Ishikawa (cell line): ENCODE results near the gene TECTA.
A peak's percentile ranks its signal among the peaks of the same experiment; 100 is the strongest.

Experiments
- CEBPB ChIP-seq: IDR thresholded peaks from 2 replicates; pipeline ENCODE4 v1.6.1; 2012
- CREB1 ChIP-seq: IDR thresholded peaks from 2 replicates; pipeline ENCODE4 v1.6.1; 2012; ENCODE audit warnings: low read depth
- EGR1 ChIP-seq: IDR thresholded peaks from 2 replicates; pipeline ENCODE4 v1.6.1; 2012
- EP300 ChIP-seq: IDR thresholded peaks from 2 replicates; pipeline ENCODE4 v1.6.1; 2012; ENCODE audit warnings: borderline replicate concordance
- FOXM1 ChIP-seq: IDR thresholded peaks from 2 replicates; pipeline ENCODE4 v1.6.1; 2012; ENCODE audit warnings: low read depth, borderline replicate concordance
- NFIC ChIP-seq: IDR thresholded peaks from 2 replicates; pipeline ENCODE4 v1.6.1; 2012
- RAD21 ChIP-seq: IDR thresholded peaks from 2 replicates; pipeline ENCODE4 v1.6.1; 2012; ENCODE audit warnings: low read depth
- TAF1 ChIP-seq: IDR thresholded peaks from 2 replicates; pipeline ENCODE4 v1.6.1; 2012; ENCODE audit warnings: low read depth, mild to moderate bottlenecking
- TCF12 ChIP-seq: IDR thresholded peaks from 2 replicates; pipeline ENCODE4 v1.6.1; 2012; ENCODE audit warnings: low read depth
- TEAD4 ChIP-seq: IDR thresholded peaks from 2 replicates; pipeline ENCODE4 v1.6.1; 2012
- YY1 ChIP-seq: IDR thresholded peaks from 2 replicates; pipeline ENCODE4 v1.6.1; 2012; ENCODE audit warnings: low read depth
- ZBTB7A ChIP-seq: IDR thresholded peaks from 2 replicates; pipeline ENCODE4 v1.6.1; 2012; ENCODE audit warnings: low read depth
- TF ChIP-seq, protein P1 (sequence below): IDR thresholded peaks from 2 replicates; pipeline ENCODE4 v1.6.1; 2012
- TF ChIP-seq, protein P2 (sequence below): IDR thresholded peaks from 2 replicates; pipeline ENCODE4 v1.6.1; 2012; ENCODE audit warnings: low read depth, mild to moderate bottlenecking
- TF ChIP-seq, protein P3 (sequence below): IDR thresholded peaks from 2 replicates; pipeline ENCODE4 v1.6.1; 2012

The TECTA gene

DNA sequence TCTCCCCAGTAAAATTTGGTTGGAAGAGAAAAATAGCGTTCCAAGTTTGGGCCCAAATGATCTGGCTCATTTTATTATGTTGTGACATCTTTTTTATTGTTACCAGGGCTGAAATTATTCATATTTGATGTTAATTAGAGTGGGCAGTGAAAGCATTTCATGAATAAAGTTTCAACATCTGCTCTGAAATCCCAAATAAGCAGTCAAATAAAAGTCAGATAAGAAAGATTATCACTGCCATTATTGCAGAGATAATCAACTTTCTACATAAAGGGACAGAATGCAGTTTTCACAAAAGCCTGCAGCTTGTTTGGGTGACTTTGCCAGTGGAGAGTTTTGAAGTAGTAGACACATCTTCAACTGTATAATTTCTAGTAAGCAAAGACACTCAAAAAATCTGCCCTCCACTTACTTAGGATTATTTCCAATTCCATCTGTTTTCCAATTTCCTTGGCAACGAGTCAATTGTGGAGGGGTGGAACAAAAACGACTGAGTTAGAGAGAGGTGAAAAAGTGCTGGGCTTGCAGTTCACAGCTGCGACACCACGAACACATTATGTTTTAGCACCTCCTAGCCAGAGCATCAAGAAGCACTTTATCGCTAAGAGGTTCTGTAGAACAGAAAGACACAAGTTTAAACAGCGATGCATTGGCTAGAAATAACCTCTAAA, 9.0 kb downstream of the TECTA start:
- TF ChIP-seq YY1 = no peak
- TF ChIP-seq CREB1 = no peak
- no peak for TF ChIP-seq RAD21
- TF ChIP-seq TEAD4 = no peak

DNA sequence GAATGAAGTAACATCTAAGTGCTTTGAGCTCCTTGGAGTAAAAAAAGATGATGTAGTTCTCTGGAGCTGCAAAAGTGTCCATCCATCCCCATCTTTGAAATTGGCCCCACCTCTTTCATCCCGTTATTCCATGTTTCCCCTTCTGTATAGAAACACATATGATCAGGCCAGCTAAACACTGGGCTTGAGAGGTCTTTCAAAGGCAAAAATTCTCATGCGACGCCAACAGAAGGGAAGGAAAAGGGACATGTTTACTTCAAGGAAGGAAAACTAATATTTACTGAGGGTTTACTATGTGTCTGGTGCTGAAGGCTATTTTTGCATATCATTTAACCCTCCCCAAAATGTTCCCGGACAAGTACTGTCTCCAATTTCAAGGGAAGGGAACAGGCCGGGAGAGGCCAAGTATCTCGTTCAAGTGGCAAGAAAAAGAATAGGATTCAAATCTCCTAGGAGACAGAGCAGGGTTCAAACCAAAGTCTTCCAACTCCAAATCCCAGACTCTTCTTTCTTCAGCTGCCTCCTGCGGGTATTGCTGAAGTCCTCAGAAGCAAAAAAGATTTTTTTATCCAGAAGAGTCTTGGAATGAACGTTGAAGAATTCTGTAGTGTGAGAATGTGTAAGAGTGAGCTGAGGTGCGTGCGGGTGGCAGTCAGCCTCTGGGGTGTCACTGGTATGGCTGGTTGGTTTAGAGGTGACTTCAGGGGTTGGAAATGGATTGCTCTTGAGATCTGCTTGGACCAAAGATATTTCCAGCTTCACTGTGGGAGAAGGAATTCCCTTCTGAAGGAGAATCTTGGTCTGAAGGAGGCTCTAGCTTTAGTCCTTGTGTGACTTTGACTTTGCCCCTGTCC, 10.1 kb downstream of the TECTA start:
- TF ChIP-seq YY1 (no peak), TEAD4 (no peak), EGR1 (no peak), CREB1 (no peak), TAF1 (no peak), EP300 (no peak), FOXM1 (no peak), CEBPB (no peak), RAD21 (no peak), ZBTB7A (no peak), NFIC (no peak), TCF12 (no peak)
- TF ChIP-seq, protein P1, sequence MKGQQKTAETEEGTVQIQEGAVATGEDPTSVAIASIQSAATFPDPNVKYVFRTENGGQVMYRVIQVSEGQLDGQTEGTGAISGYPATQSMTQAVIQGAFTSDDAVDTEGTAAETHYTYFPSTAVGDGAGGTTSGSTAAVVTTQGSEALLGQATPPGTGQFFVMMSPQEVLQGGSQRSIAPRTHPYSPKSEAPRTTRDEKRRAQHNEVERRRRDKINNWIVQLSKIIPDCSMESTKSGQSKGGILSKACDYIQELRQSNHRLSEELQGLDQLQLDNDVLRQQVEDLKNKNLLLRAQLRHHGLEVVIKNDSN = no peak
- TF ChIP-seq, protein P2, sequence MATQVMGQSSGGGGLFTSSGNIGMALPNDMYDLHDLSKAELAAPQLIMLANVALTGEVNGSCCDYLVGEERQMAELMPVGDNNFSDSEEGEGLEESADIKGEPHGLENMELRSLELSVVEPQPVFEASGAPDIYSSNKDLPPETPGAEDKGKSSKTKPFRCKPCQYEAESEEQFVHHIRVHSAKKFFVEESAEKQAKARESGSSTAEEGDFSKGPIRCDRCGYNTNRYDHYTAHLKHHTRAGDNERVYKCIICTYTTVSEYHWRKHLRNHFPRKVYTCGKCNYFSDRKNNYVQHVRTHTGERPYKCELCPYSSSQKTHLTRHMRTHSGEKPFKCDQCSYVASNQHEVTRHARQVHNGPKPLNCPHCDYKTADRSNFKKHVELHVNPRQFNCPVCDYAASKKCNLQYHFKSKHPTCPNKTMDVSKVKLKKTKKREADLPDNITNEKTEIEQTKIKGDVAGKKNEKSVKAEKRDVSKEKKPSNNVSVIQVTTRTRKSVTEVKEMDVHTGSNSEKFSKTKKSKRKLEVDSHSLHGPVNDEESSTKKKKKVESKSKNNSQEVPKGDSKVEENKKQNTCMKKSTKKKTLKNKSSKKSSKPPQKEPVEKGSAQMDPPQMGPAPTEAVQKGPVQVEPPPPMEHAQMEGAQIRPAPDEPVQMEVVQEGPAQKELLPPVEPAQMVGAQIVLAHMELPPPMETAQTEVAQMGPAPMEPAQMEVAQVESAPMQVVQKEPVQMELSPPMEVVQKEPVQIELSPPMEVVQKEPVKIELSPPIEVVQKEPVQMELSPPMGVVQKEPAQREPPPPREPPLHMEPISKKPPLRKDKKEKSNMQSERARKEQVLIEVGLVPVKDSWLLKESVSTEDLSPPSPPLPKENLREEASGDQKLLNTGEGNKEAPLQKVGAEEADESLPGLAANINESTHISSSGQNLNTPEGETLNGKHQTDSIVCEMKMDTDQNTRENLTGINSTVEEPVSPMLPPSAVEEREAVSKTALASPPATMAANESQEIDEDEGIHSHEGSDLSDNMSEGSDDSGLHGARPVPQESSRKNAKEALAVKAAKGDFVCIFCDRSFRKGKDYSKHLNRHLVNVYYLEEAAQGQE = no peak
- TF ChIP-seq, protein P3, sequence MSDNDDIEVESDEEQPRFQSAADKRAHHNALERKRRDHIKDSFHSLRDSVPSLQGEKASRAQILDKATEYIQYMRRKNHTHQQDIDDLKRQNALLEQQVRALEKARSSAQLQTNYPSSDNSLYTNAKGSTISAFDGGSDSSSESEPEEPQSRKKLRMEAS = no peak

DNA sequence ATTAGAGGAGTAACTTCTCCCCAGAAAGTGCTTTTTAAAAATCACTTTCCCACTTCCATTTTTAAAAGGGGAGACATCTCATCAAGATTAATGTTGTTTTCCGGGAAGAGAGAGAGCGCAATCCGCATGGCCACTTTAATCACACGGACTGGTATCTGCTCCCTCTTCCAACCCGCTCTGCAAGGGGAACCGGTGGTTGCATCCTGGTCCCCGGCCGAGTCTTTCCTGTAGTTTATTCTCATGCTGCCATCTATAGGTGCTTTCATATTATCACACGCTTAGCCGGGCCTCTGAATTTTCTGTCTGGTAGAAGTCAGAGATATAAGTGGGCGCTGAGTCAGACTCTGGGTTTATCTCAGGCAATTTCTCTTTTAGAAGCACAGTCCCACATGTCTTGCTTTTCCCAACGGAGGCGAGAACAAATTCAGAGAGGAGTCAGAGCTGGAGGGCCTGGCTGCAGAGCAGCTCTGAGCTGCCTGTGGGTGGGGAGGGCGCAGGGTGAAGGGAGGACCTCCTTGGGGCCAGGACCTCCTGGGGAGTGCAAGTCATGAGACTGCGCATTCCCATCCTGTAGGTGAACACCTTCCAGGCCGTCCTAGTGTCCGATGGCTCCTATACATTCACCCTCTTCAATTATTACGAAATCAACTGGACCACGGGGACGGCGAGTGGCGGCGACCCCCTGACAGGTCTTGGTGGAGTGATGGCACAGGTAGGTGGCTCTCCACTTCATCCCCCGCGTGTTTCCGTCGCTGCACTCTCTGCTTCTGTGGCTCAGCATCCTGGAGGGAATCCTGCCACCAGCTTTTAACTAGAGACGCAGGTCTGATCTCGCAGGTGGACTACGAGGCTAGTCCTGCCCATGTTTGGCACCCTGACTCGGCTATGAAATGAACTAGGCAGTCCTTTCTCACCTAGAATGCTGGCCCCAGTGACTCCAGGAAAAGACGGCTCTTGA, 11.7 kb downstream of the TECTA start:
- no peak for TF ChIP-seq TCF12
- no peak for TF ChIP-seq TEAD4
- 0 out of 2 replicates have a peak, but pooled peaks have one; percentile 12 for TF ChIP-seq CEBPB
- TF ChIP-seq ZBTB7A = no peak
- TF ChIP-seq FOXM1 = no peak
- TF ChIP-seq, protein P2 = no peak
- peak; percentile 63; the same call in 1 of the 2 replicates for TF ChIP-seq RAD21

DNA sequence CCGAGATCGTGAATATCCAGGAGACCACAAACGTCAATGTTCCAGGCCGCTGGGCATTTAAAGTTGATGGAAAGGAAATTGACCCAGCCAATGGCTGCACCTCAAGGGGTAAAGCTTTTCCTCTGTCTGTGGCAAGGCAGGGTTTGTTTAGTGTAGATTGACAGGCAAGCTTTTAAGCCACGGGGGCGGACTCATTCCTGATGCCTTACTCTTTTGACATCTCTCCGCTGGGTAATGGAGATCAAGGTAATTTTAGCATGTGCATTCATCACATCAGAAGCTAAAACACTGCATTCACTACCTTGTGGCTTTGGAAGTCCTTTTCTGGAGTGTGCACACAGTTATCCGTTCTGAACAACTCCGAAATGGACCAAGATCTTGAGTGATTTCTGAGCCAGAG, 12.6 kb downstream of the TECTA start:
- TF ChIP-seq TCF12 (no peak), TEAD4 (no peak), CEBPB (no peak), EP300 (no peak), RAD21 (no peak), EGR1 (no peak), NFIC (no peak), ZBTB7A (no peak), CREB1 (no peak), TAF1 (no peak), FOXM1 (no peak), YY1 (no peak)
- TF ChIP-seq, protein P1 = no peak
- TF ChIP-seq, protein P3 = no peak
- TF ChIP-seq, protein P2 = no peak
